NCI-H2107 treated with DMSO at 0.1 percent for 48 hours (cell line): Measurements from ENCODE around the gene FNDC1.
"Not testable (repeated sequence)": the region's sequence is repeated elsewhere in the genome, so short reads cannot be mapped to it uniquely, and the experiment has no call there.

Experiments
- DNase-seq: peaks from one replicate; lab custom pipeline; 2025; ENCODE audit not compliant: unreplicated experiment; lab: John Stamatoyannopoulos, UW

The FNDC1 gene

DNA sequence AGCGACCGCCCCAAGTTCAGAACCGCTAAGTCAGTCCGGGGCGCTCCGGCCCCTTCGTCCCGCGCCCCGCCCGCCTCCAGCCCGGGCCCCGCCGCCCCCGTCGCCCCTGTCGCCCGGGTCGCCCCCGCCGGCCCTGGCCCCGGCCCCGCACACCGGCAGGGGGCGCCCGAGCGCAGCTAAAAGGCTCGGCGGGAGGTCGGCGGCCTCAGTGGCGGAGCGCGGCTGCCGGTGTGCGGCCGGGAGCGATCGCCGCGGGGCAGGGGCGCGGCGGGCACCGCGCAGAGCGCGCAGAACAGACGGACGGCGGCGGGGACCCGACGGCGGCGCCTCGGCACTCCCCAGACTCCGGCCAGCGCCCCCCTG lies at the start of gene FNDC1:
FNDC1 (plus strand) TSS at position 208 of the 363 bp plus-strand sequence. CDS start 197 bp downstream, outside the sequence.
- DNase-seq = no peak

DNA sequence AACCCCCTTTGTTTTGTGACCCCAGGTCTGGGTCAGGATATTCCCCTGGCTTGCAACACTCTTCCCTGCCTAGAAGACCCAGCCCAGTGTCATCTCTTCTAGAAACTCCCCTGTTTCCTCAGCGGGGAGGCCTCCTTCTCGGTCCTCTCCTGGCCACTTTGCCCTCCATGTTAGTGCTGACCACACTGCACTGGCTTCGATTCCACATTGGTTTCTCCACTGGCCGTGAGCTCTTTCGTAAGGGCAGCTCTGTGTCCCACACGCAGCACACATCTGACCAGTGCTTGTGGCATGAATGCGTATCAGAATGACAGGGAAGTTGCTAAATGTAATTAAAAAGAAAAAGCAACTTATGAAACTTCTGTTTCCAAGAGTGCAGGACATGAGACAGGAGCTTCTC lies 49.4 kb upstream of the FNDC1 start:
- no peak for DNase-seq

DNA sequence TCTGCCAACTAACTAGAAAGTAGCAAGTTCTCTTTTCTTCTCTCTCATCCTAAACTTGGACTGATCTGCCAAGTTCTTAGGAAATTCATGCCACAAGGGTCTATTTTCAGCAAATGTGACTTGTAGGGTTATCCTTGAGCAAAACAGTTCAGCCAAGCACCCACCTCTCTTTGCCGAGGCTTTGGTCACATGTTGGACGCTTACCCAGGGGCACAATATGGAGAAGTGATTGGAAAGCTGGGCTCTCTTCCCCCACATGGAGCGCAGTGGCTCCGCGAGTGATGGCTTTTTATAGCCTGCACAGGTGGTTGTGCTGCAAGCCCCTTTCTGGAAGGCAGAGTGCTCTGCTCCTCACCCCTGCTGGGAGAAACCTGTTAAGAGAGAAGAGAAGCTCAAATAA lies 47.7 kb upstream of the FNDC1 start:
- no peak for DNase-seq

DNA sequence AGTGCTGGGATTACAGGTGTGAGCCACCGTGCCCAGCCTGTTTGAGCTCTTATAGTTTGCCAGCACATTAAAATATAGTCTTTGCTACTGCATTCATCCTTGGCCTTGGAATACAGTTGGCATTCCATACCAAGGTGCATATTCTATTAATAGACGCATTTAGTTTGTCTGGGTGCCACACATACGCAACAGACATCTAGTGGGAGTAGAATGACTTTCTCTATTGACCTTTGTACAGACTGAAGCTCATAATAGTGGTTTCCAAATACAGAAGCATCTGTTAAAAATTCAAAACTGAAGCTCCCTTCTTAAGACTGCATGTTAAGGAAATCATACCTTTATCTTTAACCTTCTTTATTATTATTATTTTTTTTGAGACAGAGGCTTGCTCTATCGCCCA lies 46.7 kb upstream of the FNDC1 start:
- DNase-seq = no peak

DNA sequence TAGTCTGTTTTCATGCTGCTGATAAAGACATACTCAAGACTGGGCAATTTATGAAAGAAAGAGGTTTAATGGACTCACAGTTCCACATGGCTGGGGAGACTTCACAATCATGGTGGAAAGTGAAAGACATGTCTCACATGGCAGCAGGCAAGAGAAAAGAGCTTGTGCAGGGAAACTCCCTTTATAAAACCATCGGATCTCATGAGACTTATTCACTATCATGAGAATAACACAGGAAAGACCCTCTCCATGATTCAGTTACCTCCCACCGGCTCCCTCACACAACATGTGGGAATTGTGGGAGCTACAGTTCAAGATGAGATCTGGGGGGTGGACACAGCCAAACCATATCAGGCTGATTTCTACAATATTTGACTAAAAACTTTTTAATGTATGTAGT lies 45.4 kb upstream of the FNDC1 start:
- not testable (repeated sequence) for DNase-seq

DNA sequence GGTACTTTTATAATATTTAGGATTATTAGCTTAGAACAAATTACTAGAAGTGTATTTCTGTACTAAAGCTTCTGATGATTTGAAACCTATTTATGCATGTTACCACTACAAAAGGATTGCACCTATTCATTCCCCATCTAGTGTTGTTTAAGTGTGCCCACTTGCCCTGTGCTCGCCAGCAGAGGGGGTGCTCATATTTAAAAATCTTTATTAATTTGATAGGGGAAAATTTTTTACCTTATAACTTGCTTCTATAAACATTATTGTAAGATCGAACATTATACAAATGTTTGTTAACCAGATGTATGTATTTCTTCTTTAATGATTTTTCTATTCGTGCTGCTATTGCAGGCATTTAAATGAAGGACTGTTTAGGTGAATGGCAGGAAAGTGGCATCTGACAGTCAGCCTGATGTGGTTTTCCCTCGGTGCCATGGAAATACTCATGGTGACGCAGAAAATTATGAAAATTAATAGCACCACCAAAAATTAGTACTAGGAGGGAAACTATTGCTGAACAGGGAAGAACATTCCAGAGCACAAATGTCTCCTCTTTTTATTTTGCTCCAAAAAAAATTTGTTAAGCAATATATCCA lies 44.1 kb upstream of the FNDC1 start:
- no peak for DNase-seq

DNA sequence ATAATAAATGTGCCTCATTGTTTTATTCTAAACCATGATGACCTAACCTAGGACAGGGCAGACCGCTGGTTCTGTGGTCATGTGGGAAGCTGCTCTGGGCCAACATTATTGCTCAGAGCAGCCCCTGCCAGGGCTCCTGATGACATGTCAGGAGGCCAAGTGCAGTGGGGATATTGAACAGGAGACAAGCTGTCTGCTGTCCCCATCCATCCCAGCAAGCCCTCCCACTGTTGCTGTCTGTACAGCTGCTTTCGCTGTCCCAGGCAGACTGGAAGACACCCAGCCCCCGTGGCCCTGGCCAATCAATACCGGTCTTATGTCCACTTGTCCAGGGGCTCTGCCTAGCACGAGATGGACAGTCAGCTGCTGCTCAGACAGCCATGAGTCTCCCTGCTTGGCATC lies 43.2 kb upstream of the FNDC1 start:
- DNase-seq = no peak

DNA sequence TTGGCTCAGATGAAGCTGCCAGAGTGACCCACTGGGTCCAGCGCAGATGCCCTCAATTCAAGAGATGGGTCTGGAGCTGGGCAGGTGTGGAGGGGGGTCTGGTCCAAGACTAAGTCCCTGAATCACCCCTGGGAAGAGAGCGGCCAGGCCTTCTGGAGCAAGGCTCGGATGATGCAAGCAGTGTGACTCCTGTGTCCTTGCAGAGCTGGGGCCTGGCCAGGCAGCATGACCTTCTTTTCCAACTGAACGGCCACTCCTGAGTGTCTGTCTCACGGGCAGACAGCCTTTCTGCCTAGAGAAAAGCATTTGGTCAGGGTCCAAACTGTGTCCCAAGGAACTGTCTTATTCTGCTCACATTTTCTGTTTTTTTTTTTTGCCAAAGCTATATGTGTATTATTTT lies 42.6 kb upstream of the FNDC1 start:
- DNase-seq = no peak

DNA sequence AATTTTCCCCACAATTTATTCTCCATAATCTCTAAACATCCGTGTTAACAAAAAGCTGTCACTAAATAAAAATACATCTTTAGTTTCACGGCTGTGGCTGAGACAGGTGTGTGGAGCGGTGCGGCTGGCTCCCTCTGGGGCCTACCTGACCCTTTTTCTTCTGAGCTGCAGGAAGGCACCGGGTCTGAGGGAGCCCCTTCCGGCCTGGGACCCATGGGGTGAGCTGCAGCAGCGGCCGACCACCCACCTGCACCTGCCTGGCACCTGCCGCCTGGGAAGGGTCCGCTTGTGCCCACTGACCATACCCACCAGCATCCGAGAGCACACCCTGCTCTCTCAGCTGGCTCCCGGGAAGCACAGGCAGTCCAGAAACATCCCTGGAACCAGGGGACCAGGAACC lies 41.5 kb upstream of the FNDC1 start:
- DNase-seq = no peak

DNA sequence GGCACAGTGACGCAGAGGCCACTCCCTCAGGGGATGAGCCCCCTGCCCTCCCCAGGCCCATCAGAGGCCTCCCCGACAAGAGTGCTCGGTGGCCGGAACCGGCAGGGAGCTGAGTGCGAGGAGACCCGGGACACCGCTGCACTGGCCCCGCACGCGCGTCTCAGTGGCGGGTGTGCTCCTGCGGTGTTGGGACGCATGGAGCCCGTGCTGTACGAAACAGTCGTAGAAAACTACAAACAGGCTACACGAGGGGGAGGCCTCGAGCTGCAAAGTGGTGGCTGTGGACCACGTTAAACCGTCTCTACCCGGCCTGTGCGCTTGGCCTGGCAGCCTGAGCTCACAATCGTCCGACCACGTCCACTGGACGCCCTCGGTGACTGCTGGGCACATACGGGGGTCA lies 40.2 kb upstream of the FNDC1 start:
- no peak for DNase-seq

DNA sequence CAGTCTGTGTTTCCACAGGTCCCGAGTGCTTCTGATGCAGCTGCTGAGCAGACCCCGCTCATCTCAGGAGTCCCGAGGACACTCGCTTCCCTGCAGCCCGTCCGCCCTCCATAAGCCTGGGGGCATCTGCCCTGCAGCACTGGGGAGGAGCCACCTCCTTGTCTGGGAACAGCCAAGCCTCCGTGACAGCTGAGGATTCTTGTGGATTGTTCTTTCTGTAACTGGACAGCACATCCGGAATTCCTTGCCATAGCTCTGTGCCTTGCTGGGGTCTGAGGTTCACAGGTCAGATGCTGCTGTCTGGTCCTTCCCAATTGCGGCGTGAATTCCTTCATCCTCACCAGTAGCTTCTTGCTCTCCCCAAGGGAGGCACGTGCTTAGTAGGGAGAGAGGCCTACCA lies 38.4 kb upstream of the FNDC1 start:
- no peak for DNase-seq

DNA sequence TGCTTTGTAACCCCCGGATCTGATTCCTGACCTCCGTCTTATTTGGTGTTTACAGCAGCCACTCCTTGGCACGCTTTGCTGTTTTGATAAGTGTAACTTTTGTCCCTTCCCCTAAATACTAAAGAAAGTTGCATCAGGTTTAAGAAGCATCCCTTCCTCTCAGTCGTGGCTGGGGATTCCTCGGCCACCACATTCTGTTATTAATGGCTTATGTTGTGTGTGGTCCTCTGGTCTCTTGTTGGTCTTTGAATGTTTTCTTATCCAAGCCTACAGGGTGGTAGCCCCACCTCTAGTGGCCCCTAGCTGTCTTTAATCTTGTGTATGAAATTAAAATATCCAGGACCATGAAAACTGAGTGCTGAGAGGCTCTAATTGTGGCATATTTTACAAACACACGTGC lies 37.5 kb upstream of the FNDC1 start:
- DNase-seq = no peak

DNA sequence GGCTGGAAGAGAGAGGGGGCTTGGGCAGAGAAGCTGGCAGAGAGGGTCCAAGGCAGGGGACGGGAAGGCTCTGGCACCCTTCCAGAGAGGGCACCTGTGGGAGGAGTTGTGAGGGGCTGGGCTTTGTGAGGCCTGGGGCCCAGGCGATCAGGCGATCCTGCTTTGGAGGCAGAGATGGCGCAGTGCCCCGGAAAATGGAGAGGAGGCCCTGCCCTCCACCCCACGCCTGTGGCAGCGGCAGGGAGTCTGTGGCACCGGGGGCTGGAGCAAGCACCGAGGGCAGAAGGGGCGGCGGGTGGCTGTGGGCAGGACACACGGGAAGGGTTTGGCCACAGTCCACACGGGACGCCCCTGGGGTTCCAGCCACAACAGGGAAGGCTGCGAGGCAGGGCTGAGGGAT lies 36.5 kb upstream of the FNDC1 start:
- DNase-seq = no peak

DNA sequence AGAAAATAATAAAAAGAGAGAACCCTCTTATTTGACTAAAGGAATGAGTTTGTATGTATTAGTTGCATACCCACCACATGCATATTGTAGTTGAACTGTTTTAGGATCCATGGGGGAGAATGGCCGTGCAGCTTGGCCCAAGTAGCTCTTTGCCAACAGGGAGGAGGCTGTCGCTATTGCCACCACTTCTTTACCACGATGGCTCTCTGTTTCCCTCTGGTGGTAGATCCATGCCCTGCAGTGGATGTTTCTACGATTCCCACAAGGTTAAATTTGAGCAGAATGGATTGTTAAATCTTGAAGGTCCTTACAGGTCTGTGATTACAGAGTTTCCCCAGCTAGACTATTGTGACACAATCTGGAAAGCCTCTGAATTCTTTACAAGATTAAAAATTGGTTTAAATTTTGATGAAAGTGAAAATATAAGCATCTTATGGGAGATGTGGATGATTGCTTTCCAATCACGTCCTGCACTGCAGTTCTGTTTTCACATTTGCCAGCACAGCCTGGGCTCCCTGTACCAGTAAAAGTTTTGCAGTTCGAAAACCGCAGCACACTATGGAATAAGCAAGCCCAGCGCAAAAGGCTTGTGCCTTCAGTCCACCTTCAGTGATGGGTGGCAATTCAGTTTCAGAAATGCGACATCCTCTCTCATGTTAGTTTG lies 34.4 kb upstream of the FNDC1 start:
- peak; percentile 54 for DNase-seq

DNA sequence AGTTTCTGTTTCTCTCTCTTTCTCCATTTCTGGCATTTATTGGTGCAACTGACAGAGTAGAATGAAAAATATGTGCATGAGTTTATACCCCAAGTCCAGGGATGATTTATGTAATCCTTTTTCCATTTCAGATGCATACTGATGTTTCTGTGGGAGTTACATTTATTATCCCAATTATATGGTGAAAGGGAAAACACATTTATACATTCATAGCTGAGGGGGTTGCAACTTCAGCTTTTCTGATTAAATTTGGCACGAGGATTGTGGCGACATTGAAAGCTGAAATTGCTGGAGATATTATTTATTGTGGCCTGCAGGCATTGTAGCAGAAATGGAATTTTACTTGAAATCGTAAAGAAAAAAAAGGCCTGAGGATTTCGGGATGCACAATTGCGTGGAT lies 31.5 kb upstream of the FNDC1 start:
- DNase-seq = no peak

DNA sequence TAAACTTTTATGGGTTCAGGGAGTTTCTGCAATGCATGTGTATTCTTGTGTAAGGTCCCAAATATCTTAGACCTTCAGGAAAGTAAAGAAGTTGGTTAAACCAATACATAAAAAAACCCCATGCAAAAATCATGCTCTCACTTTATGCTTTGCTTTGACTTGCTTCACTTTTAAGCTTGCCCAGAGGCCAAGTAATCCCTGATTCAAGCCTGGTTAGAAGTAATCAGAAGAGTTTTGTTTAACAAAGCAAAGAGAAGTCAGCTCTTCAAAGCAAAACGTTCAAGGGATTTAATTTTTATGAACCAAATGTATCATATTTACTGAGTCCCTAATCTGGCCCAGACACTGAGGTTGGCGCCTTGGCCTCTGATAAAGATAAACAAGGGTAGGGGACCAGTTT lies 26.7 kb upstream of the FNDC1 start:
- DNase-seq = no peak

DNA sequence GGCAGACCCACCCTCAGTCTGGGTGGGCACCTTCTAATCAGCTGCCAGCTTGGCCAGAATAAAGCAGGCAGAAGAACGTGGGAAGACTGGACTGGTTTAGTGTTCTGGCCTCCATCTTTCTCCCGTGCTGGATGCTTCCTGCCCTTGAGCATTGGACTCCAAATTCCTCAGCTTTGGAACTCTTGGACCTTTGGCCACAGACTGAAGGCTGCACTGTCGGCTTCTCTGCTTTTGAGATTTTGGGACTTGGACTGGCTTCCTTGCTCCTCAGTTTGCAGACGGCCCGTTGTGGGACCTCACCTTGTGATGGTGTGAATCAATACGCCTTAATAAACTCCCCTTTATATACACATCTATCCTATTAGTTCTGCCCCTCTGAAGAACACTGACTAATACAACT lies 20.6 kb upstream of the FNDC1 start:
- no peak for DNase-seq

DNA sequence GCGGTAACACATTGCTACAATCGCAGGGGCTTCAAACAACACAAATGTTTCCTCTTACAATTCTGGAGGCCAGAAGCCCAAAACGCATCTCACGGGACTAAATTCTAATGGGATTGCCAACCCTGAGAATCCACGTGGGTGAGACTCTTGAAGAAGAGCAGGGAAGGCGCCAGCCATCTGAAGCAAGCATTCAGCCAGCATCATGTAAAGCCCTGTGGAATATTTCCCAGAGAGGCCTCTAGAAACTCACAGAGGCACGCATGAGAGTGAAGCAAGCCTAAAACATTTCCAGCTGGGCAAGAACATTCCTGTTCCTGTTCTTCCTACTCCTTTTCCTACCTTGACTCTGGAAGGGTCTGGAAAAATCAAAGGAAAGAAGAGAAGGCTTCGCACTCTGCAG lies 19.6 kb upstream of the FNDC1 start:
- DNase-seq = no peak

DNA sequence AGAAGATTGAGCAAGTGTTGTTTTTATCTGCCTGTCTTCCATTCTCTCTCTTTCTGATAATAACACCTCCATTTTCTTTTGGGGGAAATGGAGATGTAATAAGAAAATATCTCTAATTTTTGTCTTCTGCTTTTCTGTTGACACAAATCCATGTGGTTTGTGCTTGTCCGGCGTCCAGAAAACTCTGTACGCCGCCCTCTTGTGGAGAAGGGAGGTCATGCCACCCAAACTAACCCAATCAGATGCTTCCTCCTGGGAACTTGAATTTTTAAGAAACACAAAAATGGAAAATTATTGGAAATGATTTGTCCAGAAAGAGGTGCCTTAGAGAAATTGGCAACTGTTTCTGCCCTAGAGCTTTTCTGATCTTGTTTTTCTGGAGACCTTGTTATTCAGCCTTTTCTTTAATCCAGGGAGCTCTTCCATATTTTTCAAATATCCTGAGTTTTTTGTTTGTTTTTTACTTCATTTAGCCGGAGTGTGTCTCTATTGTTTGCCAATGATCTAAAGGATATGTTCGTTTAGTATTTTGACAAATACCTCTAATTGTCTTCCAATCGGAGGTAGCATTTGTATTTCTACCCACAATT lies 17.8 kb upstream of the FNDC1 start:
- DNase-seq = no peak

DNA sequence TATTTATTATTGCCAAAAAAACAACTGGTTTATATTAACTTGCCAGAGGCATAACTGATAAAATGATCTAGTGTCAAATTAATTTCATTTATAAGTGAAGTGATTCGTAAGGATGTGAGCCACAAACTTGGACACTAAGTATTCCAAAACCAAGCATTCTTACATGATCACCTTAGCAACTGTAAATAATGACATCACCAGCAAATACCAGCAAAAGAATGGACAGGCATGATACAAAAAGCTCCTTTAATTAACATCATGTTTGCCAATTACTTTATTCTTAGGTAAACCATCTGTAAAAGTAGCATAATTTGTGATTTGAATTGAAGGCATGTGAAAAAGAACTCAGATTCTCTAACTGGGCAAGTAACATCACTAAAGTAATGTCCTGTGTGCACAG lies 17.2 kb upstream of the FNDC1 start:
- DNase-seq = no peak

DNA sequence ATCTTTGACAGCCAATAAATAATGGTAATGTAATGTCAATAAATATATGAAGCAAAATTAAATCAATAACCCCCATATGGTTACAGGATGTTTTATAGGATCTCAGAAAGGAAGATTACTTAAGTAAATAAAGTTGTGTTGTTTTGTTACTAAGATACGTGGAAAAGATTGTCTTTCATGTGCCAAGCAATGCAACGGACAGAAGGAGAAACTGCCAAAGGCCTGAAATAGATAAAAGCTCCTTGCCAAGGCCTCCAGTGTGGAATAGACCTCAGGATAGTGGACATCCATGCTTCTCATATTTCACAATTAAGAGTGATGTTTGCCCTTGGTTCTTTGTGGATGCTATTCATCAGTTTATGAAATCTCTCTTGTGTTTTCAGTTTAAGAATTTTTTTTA lies 16.4 kb upstream of the FNDC1 start:
- no peak for DNase-seq

DNA sequence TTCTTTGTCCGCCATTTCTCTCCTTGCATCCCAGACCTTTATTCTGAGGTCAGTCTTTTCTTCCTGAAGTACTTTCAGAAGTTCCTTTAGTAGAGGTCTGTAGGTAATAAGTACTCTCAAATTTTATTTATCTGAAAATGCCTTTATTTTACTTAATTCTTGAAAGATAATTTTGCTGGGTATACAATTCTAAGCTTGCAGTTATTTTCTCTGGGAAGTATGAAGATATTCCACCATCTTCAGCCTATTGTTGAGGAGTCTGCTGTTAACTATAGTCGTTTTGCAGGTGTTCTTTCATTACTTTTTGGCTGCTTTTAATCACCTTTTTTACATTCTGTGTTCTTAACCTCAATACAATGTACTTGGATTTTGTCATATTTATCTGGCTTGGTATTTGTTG lies 13.5 kb upstream of the FNDC1 start:
- DNase-seq = no peak

DNA sequence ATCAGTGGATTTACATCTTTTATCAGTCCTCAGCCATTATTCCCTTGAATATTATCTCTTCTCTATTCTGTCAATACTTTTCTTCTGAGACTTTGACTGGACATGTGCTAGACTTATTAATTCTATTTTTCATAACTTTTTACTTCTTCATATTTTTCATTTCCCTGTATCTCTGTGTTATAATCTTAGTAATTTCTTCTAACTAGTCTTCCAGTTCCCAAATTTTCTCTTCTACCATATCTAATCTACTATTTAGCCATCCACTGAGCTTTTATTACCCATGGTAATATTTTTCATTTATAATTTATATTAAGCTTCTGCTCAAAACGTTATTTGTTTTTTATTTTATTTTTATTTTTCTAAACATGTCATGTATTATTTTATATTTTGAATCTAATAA lies 13.1 kb upstream of the FNDC1 start:
- no peak for DNase-seq
